NCI-H2227 treated with DMSO at 0.1 percent for 48 hours (cell line): ENCODE data around the gene LTBP4.
"Not testable (repeated sequence)": the region's sequence is repeated elsewhere in the genome, so short reads cannot be mapped to it uniquely, and the experiment has no call there.

ENCODE experiments used
- DNase-seq: peaks from one replicate; lab custom pipeline; 2025; lab: John Stamatoyannopoulos, UW

Gene LTBP4

GRCh38 chr19:40611096-40611495 lies 9.9 kb downstream of the LTBP4 start:
- no peak for DNase-seq

- DNase-seq, result no peak
These were observed 10.9 kb downstream of the LTBP4 start for GRCh38 chr19:40611900-40612698.

GRCh38 chr19:40612831-40613689 lies 11.9 kb downstream of the LTBP4 start:
- peak; percentile 94 for DNase-seq

GRCh38 chr19:40613690-40614621 lies 12.8 kb downstream of the LTBP4 start:
- peak; percentile 99 for DNase-seq

GRCh38 chr19:40614622-40615411 lies 13.6 kb downstream of the LTBP4 start:
- peak; percentile 92 for DNase-seq

GRCh38 chr19:40616178-40616577 lies 15.0 kb downstream of the LTBP4 start:
- DNase-seq, result no peak

GRCh38 chr19:40616941-40617340 lies 15.8 kb downstream of the LTBP4 start:
- no peak for DNase-seq

GRCh38 chr19:40617961-40618360 lies 16.8 kb downstream of the LTBP4 start:
- no peak for DNase-seq

GRCh38 chr19:40619333-40620160 lies 18.4 kb downstream of the LTBP4 start:
- no peak for DNase-seq

GRCh38 chr19:40620161-40620485 lies 19.0 kb downstream of the LTBP4 start:
- no peak for DNase-seq

- DNase-seq, result no peak
These were observed 20.1 kb downstream of the LTBP4 start for GRCh38 chr19:40621283-40621682.

- DNase-seq, result no peak
These were observed 21.0 kb downstream of the LTBP4 start for GRCh38 chr19:40621966-40622772.

GRCh38 chr19:40622773-40623075 lies 21.6 kb downstream of the LTBP4 start:
- no peak for DNase-seq

- peak; percentile 96 for DNase-seq
These were observed 22.5 kb downstream of the LTBP4 start for GRCh38 chr19:40623403-40624251.

- not testable (repeated sequence) for DNase-seq
These were observed 23.4 kb downstream of the LTBP4 start for GRCh38 chr19:40624369-40625153.

- no peak for DNase-seq
These were observed 24.4 kb downstream of the LTBP4 start for GRCh38 chr19:40625406-40626120.

GRCh38 chr19:40626918-40627317 lies 25.7 kb downstream of the LTBP4 start:
- DNase-seq, result no peak
